HCT116 (cell line): ENCODE measurements around the gene RPTOR. TPM values are rescaled to one million over a fixed set of nuclear protein-coding genes. Genes with fewer than 3 reads are reported as not detected.

Experiments
- ATAC-seq: fragments of 200-7000 bp; cut with Tn5 transposase; 2 replicates; pipeline ENCODE4 v1.9.1; 2020; ENCODE audit warnings: mild to moderate bottlenecking, moderate library complexity
- BruUV-seq: library from RNA; stranded (reverse); fragments of 400-500 nt; replicated peaks from 2 replicates; lab custom pipeline; 2021; lab: Mats Ljungman, UMichigan
- CTCF ChIA-PET: fragments of 300-600 bp; sonication (Branson Sonifier 250); formaldehyde crosslinking; loops from one replicate; lab custom pipeline; 2021; ENCODE audit warnings: antibody characterized with exemption; lab: Charles Lee
- POLR2A ChIA-PET: fragments of 300-600, 350-600 bp; sonication (Branson Sonifier 250); formaldehyde crosslinking; loops from one replicate; lab custom pipeline; 2021; ENCODE audit warnings: antibody characterized with exemption; lab: Charles Lee
- RAD21 ChIA-PET, 2 experiments: fragments of 300-600 bp; sonication (Branson Sonifier 250); formaldehyde crosslinking; loops; one replicate each; lab custom pipeline; 2023; ENCODE audit warnings: low total read pairs in 2 of 2; ENCODE audit not compliant: uncharacterized antibody in 2 of 2, unreplicated experiment in 2 of 2, low non-redundant PET in 1 of 2; lab: Charles Lee
- DNase-seq: peaks from one replicate; pipeline ENCODE4 v3.0.0-alpha.2; 2010; ENCODE audit warnings: low read depth, low spot score
- H2AFZ ChIP-seq: fragments of 200-600 bp; shearing (Covaris generic), sonication (generic); 2 replicates; pipeline ENCODE4 v1.6.1; 2017; ENCODE audit warnings: low read depth, mixed run types, mixed read lengths, antibody characterized with exemption, low read length; ENCODE audit not compliant: poor library complexity, severe bottlenecking
- H3K27ac ChIP-seq: 2 replicates; pipeline ENCODE4 v1.5.1; 2012; ENCODE audit warnings: low read depth, low read length
- H3K27me3 ChIP-seq: fragments of 200-600 bp; sonication (generic); 2 replicates; pipeline ENCODE4 v1.6.1; 2016; ENCODE audit warnings: mixed run types, low read length, mixed read lengths; ENCODE audit not compliant: insufficient read depth
- H3K36me3 ChIP-seq, 2 experiments: fragments of 200-500 bp in 1 of 2; fragments of 200-600 bp in 1 of 2; sonication (Bioruptor generic) in 1 of 2; sonication (generic) in 1 of 2; 2 replicates each; pipeline versions ENCODE4 v1.5.1 to v1.6.1; 2014 to 2016; ENCODE audit warnings: low read length in 2 of 2, inconsistent platforms in 1 of 2, mixed read lengths in 1 of 2, mixed run types in 1 of 2; ENCODE audit not compliant: insufficient read depth in 2 of 2, control insufficient read depth in 1 of 2
- H3K4me1 ChIP-seq, 2 experiments: fragments of 200-600 bp in 1 of 2; sonication (generic) in 1 of 2; 2 replicates each; pipeline versions ENCODE4 v1.5.1 to v1.6.1; 2012 to 2017; ENCODE audit warnings: low read length in 2 of 2, inconsistent platforms in 1 of 2, mild to moderate bottlenecking in 1 of 2, mixed read lengths in 1 of 2, mixed run types in 1 of 2, moderate library complexity in 1 of 2; ENCODE audit not compliant: insufficient read depth in 2 of 2, control insufficient read depth in 1 of 2
- H3K4me2 ChIP-seq: fragments of 200-600 bp; sonication (generic); 2 replicates; pipeline ENCODE4 v1.6.1; 2017; ENCODE audit warnings: mixed run types, low read length, mixed read lengths
- H3K4me3 ChIP-seq, 2 experiments: fragments of 200-600 bp in 1 of 2; sonication (generic) in 1 of 2; replicated peaks in 1 of 2; 2 replicates each; pipeline ENCODE4 v1.5.1; 2011 to 2016; ENCODE audit warnings: low read length in 2 of 2, control low read depth in 1 of 2, low read depth in 1 of 2, mild to moderate bottlenecking in 1 of 2, mixed read lengths in 1 of 2, mixed run types in 1 of 2
- H3K79me2 ChIP-seq: fragments of 200-600 bp; sonication (generic); 2 replicates; pipeline ENCODE4 v1.6.1; 2017; ENCODE audit warnings: mild to moderate bottlenecking, mixed run types, low read length, moderate library complexity, mixed read lengths; ENCODE audit not compliant: insufficient read depth
- H3K9ac ChIP-seq: fragments of 200-600 bp; sonication (generic); 2 replicates; pipeline ENCODE4 v1.6.1; 2016; ENCODE audit warnings: low read length, mixed read lengths
- H3K9me2 ChIP-seq: fragments of 200-600 bp; sonication (generic), shearing (Covaris generic); 2 replicates; pipeline ENCODE4 v1.6.1; 2017; ENCODE audit warnings: mixed run types, mild to moderate bottlenecking, moderate library complexity; ENCODE audit not compliant: insufficient read depth
- H3K9me3 ChIP-seq, 2 experiments: fragments of 200-500 bp in 1 of 2; fragments of 200-600 bp in 1 of 2; sonication (Bioruptor generic) in 1 of 2; sonication (generic) in 1 of 2; 2 replicates each; pipeline ENCODE4 v1.6.1; 2014 to 2017; ENCODE audit warnings: low read length in 2 of 2, mixed read lengths in 2 of 2, inconsistent platforms in 1 of 2, low read depth in 1 of 2, mild to moderate bottlenecking in 1 of 2, mixed run types in 1 of 2, moderate library complexity in 1 of 2; ENCODE audit not compliant: control insufficient read depth in 1 of 2, insufficient read depth in 1 of 2
- H4K20me1 ChIP-seq: fragments of 200-600 bp; sonication (generic), shearing (Covaris generic); 2 replicates; pipeline ENCODE4 v1.6.1; 2017; ENCODE audit warnings: mixed run types, mild to moderate bottlenecking, moderate library complexity; ENCODE audit not compliant: insufficient read depth
- CTCF ChIP-seq, 3 experiments: fragments of 200-600 bp in 1 of 3; sonication (generic) in 1 of 3; IDR thresholded peaks in 2 of 3; conservative IDR thresholded peaks in 1 of 3; 2 replicates each; pipeline ENCODE4 v1.5.1; 2012 to 2017; ENCODE audit warnings: low read depth in 2 of 3, low read length in 2 of 3, antibody characterized with exemption in 1 of 3, borderline replicate concordance in 1 of 3, control low read depth in 1 of 3, mild to moderate bottlenecking in 1 of 3, mixed read lengths in 1 of 3, mixed run types in 1 of 3, moderate library complexity in 1 of 3; ENCODE audit not compliant: insufficient read depth in 1 of 3
- ELF1 ChIP-seq: IDR thresholded peaks from 2 replicates; pipeline ENCODE4 v1.6.1; 2012; ENCODE audit warnings: low read depth, borderline replicate concordance
- EZH2phosphoT487 ChIP-seq: fragments of 200-600 bp; IDR thresholded peaks from 2 replicates; pipeline ENCODE4 v1.6.1; 2018; ENCODE audit warnings: antibody characterized with exemption, borderline replicate concordance
- JUND ChIP-seq: IDR thresholded peaks from 2 replicates; pipeline ENCODE4 v1.6.1; 2012
- RAD21 ChIP-seq: IDR thresholded peaks from 2 replicates; pipeline ENCODE4 v1.6.1; 2012; ENCODE audit warnings: low read depth, mild to moderate bottlenecking
- REST ChIP-seq: IDR thresholded peaks from 2 replicates; pipeline ENCODE4 v1.6.1; 2012; ENCODE audit warnings: low read depth
- intact Hi-C: fragments of 100-400 bp; cut with micrococcal nuclease; formaldehyde crosslinking; loops from 2 replicates; pipeline ENCODE4 v1.10.0; 2022
- total RNA-seq: library from RNA; stranded (reverse); gene quantifications from one replicate; pipeline ENCODE4 v1.2.1, GENCODE V29; 2021; ENCODE audit not compliant: unreplicated experiment

Gene RPTOR
- total RNA-seq, 1 experiment from 2014 or later: 69.5 TPM

- H3K4me3 ChIP-seq: no peak overlapping the region
- peaks cover 5% of the 10 kb centered on the region; the same call in 1 of the 2 replicates for H4K20me1 ChIP-seq
- H3K9me3 ChIP-seq: no peaks in the 10 kb centered on the region
- H3K9me2 ChIP-seq: no peaks in the 10 kb centered on the region
- no peaks in the 10 kb centered on the region for H3K36me3 ChIP-seq
- no peak for TF ChIP-seq ELF1
- RAD21 ChIA-PET: no interaction called here
- H3K4me1 ChIP-seq: no peaks in the 10 kb centered on the region
- no peak overlapping the region for H3K27ac ChIP-seq
- no peak overlapping the region for H3K4me2 ChIP-seq
- H3K79me2 ChIP-seq: peaks cover 94% of the 10 kb centered on the region
- H3K9ac ChIP-seq: no peak overlapping the region
- no peaks in the 10 kb centered on the region for H3K27me3 ChIP-seq
- DNase-seq (no peak), ATAC-seq (no peak)
- no peak overlapping the region for H2AFZ ChIP-seq
- POLR2A ChIA-PET: interaction anchor here (0.7 kb wide), 1 partner anchor 21 kb away, joined by 3 read pairs; no protein-coding TSS in a partner anchor
- CTCF ChIA-PET: interaction anchor here (1.1 to 2.5 kb wide), 2 partner anchors 9 to 10 kb away, joined by 5 to 13 read pairs; no protein-coding TSS in a partner anchor
- no TSS peak for BruUV-seq
- intact Hi-C loops: no loop called here
Observed at GRCh38 chr17:80640366-80641084, 95.9 kb downstream of the RPTOR start.

GRCh38 chr17:80643326-80644099 is 98.9 kb downstream of the RPTOR start:
- TF ChIP-seq RAD21: no peak
- no peak for TF ChIP-seq EZH2phosphoT487
- TF ChIP-seq JUND: no peak
- no peak for TF ChIP-seq CTCF (IDR thresholded peaks at IDR 0.05 in 2 of 3, conservative IDR thresholded peaks at IDR 0.05 in 1 of 3; ENCODE audit: borderline replicate concordance in 1 of 3, insufficient read depth in 1 of 3, low read depth in 2 of 3, low read length in 2 of 3)
- TF ChIP-seq REST: no peak
- TF ChIP-seq, all 23 proteins: peak for 0
- POLR2A ChIA-PET: no interaction called here
- BruUV-seq: no TSS peak

More at GRCh38 chr17:80643326-80644099, 98.9 kb downstream of the RPTOR start:
- no peaks in the 10 kb centered on the region for H3K27me3 ChIP-seq
- H3K79me2 ChIP-seq: peaks cover 94% of the 10 kb centered on the region
- no peak overlapping the region for H3K27ac ChIP-seq
- H4K20me1 ChIP-seq: peaks cover 15% of the 10 kb centered on the region; the same call in 1 of the 2 replicates
- no peaks in the 10 kb centered on the region for H3K9me2 ChIP-seq
- CTCF ChIA-PET: no interaction called here
- intact Hi-C loops: no loop called here
- H3K4me2 ChIP-seq: no peak overlapping the region
- ATAC-seq (no peak), DNase-seq (no peak)
- no peaks in the 10 kb centered on the region for H3K9me3 ChIP-seq
- RAD21 ChIA-PET: no interaction called here
- H3K36me3 ChIP-seq: no peaks in the 10 kb centered on the region
- no peak overlapping the region for H3K4me3 ChIP-seq
- peaks cover 0 to 12% of the 10 kb centered on the region in 2 experiments; a peak in 1 of 4 replicates for H3K4me1 ChIP-seq
- no peak overlapping the region for H3K9ac ChIP-seq
- H2AFZ ChIP-seq: no peak overlapping the region
